GM19023 (cell line): ENCODE measurements around the gene DYNC1I1.

Source experiments
- ATAC-seq: cut with Tn5 transposase; IDR thresholded peaks from one replicate; pipeline ENCODE4 v1.9.1; 2021; ENCODE audit warnings: mild to moderate bottlenecking, moderate library complexity; ENCODE audit not compliant: unreplicated experiment

DYNC1I1 gene

GRCh38 chr7:95955748-95956147 is 183.4 kb downstream of the DYNC1I1 start:
- ATAC-seq, result no peak

- ATAC-seq, result no peak
Observed at GRCh38 chr7:95957510-95957909, 185.2 kb downstream of the DYNC1I1 start.

GRCh38 chr7:95960706-95961244 is 188.4 kb downstream of the DYNC1I1 start:
- no peak for ATAC-seq

DNA sequence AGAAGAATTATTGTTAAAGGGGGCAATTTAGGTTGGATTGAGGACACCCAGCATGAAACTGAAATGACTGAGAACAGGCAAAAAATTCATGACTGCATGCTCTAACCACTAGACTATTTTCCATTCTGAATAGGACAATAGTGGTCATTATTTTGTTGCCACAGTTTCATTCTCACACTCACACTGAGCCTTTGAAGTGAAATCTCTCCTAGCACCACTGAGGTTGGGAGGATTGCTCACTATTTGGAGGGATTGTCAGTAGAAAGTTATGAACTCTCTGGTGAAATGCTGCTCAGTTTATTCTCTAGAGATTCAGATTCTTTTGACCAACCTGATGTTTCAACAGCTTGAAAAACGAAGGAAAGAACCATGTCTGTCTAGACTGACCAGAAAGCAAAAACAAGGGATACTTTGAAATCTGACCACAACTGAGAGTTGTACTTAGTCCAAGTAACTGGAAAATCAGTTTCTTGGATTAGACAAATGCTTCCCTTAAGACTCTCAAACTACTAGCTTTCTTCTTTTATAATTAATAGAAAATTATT is 191.2 kb downstream of the DYNC1I1 start:
- ATAC-seq, result no peak

- ATAC-seq, result no peak
Observed at GRCh38 chr7:95971716-95972115, 199.4 kb downstream of the DYNC1I1 start.

DNA sequence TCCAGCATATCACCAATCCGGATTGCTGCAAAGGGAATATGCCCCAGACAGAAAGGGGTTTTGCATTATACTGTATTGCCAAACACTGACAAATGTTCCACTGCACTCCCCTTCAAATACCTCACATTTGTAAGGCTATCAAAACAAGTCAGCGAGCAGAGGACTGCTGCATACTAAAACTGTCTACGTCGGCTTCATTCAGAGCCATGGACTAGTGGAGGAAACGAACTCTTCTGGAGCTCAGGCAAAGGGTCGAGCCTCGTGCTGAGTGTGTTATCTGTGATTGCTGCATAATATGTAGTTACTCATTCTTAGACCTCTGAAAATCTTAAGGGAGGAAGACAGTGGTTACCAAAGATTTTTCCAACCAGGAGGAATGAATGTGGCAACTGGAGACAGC is 200.2 kb downstream of the DYNC1I1 start:
- no peak for ATAC-seq

- ATAC-seq, result no peak
Observed at GRCh38 chr7:95974108-95974507, 201.8 kb downstream of the DYNC1I1 start.

DNA sequence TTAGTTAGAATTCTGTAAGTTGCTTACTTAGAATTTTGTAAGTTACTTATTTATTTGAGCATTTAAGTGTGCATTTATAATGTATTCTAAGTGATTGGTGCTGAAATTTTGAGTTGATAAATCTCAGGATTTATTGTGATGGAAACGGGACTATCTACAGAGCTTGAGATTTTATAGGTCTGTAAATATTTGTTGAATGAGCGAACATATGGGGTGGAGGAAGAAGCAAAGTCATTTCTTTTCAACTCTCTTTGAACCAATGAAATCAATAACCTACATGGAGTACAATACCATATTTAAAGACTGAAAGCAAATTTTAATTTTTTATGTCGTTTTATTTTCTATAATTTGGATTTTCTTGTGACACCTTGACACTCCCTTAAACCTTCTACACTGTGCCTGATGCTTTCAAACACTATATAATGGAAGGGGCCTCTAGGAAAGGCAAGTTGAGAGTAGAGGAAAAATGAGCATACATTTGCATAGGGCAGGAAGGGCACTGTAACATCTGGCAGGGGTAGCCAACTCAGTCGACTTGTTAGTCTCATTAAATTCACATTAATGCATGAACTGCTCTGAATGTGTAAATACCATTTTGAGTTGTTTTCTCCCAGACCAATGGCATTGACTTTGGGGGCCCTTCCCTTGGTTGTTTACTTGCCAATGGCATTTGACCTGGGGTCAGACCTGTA is 204.2 kb downstream of the DYNC1I1 start:
- no peak for ATAC-seq

DNA sequence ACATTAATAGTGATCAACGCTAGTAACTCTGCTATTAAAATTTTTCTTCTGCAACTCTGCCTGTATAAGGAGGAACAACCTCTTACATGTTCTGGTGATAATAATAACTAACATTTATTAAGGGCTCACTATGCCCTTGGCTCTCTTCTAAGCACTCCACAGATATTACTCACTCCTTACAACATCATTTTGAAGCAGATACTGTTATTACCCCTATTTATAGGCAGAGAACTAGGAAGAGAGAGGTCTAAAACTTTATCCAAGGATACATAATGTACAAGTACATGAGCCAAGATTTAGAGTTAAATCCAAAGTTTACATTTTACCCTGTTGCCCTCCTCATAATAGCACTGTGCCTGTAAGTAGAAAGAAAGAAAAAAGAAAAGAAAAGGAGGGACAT is 205.6 kb downstream of the DYNC1I1 start:
- ATAC-seq, result no peak

DNA sequence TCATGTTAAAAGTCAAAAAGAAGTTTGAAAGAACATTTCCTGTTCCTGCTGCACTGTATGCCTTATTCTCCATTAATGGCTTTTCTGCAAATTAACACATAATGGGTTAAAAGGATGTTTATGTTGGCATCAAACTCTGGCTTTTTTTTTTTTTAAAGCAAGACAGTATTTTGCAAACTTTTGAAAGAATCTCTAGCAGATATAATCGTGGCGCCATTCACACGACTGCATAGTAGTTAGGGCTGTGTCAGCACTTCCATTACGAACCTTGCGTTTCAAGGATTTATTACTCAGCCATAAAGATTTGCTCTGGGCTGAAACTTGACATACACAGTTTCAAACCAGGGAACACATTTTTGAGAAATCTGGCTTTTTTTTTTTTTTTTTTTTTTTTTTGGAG is 207.8 kb downstream of the DYNC1I1 start:
- no peak for ATAC-seq

GRCh38 chr7:95980706-95981105 is 208.4 kb downstream of the DYNC1I1 start:
- ATAC-seq, result no peak

GRCh38 chr7:95986178-95986764 is 213.9 kb downstream of the DYNC1I1 start:
- ATAC-seq, result no peak

DNA sequence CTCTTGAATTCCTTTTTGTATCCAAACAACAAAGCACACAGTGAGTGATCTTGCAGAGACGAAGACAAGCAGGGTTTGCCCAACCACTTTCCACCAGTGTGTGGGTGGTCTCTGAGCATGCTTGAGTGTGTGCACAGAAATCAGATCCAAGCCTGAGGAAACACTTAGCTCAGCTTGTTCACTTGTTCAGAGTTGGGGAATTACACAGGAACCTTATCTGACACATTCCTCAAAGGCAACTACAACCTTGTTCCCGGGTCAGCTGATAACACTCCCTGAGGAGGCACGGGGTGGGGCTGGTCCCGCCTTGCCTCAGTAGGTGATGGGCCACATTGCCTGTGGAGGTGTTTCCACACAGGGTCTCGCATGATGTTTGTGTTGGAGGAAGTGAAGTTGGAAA is 216.9 kb downstream of the DYNC1I1 start:
- no peak for ATAC-seq

DNA sequence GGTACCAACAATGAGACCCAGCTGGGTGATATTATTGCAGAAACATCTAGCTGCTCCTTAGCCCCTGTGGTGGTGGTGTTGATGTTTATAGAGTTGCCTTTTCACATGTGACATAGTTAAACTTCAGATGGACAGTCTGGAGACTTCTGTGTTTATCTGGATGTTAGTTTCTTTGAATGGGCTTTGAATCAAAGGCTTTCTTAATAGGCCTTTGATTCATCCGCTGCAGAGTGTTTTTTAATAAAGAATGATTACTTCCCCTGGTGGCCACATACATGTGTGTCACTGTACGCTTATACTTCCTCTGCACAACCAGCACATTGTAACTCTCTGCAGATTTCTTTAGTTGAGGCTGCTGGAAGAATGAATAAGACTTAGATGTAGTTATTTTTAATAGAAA is 221.0 kb downstream of the DYNC1I1 start:
- ATAC-seq, result no peak

DNA sequence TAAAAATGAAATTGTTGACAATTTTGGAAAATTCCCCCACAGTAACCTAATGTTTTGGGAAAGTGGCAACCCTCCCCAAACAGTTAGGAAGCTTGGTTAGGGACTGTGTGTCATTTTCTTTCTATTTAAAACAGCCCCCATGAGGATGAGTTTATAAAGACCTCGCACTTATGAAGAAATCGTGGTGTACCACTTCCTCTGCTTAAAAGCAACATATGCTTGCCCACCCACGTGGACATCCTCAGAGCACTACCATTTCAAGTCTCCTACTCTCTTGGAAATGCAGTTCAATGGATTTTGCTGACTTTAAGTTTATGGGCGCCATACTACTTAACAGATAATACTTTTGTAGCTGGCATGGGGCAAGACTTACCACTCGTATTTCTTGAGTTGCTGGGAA is 223.8 kb downstream of the DYNC1I1 start:
- ATAC-seq, result no peak

- ATAC-seq, result no peak
Observed at GRCh38 chr7:95996886-95997285, 224.5 kb downstream of the DYNC1I1 start.

- ATAC-seq, result no peak
Observed at GRCh38 chr7:95997632-95998031, 225.3 kb downstream of the DYNC1I1 start.

DNA sequence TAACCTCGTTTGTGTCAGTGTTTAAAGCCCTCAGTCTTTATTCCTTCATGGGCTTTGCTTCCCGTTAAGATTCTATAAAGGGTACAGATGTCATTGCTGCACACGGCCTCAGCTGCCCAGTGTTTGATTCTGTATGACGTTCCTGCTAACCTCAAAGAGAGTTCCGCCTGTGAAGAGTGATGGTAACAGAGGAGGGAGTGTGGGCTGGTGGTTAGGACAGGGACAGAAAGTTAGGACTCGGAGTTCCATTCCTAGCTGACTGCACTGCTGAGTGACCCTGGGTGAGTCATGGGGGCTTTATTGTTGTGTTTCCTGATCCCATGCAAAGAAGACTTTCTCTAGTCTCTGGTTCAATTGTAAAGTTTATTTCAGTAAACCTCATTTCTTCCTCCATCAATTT is 227.1 kb downstream of the DYNC1I1 start:
- ATAC-seq, result no peak

- no peak for ATAC-seq
Observed at GRCh38 chr7:96004578-96004977, 232.2 kb downstream of the DYNC1I1 start.

DNA sequence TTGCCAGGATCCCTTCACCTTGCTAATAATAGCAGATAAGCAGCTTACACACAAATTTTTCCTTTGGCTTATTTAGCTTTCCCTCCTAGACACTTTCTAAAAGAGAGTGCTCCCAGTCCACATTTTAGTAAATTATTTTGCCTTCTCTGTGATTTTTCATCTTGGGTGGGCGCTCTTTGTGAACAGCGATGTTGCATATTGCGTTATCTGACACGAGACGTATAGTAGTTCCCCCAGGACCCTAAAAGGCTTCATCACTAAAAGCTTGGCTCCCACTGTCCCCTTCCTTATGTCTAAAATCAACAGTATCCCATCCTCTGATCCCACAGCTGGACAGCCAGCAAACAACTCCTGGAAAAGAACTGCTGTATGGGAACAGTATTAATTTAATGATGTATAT is 232.9 kb downstream of the DYNC1I1 start:
- no peak for ATAC-seq

DNA sequence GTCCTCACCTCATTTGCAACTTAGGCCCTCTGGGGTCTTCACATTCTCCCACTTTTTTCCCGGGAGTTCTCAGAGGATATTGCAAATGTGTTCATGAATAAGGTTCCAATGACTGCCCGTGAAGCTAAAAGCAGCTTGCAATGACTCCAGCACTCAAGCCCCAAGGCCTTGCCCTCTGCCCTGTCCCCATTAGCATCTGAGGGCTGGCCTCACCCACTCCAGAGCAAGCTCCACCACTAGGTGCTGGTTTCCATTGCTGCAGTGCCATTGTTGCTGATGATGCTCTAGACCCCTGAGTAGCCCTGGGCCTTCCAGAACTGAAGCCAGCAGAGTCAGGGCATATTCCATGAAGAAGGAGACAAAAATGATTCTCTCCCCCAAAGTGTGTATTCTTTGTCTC is 236.8 kb downstream of the DYNC1I1 start:
- ATAC-seq, result no peak

- ATAC-seq, result no peak
Observed at GRCh38 chr7:96013836-96014235, 241.5 kb downstream of the DYNC1I1 start.
